ENCODE data around the gene MRPS6. TPM values are rescaled to one million over a fixed set of nuclear protein-coding genes. Genes with fewer than 3 reads are reported as not detected.

The MRPS6 gene
- total RNA-seq, 4 donors from 2014 or later: 39.3 to 56.7 (median 45.8) TPM

DNA sequence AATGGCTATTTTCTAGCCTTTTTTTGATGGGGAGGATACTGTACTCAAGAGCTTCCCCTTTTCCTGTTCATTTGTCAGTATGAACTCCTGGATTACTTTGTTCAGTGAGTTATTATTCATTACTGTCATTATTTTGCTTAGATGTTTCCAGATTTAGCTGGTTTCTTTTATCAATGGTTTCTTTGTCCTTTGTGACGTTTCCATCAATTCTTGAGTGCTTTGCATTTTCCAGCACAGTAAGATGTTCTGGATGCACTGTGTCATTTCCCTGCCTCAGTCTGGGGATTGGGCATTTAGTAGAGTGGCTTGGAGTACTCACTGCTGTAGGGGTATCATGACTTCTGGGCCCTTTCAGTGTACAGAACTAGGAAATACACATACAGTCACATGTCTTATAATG is 34.2 kb downstream of the MRPS6 start:
- Histone ChIP-seq H3K4me3 (no peak overlapping the region), H3K27me3 (no peaks in the 10 kb centered on the region), H3K4me1 (no peaks in the 10 kb centered on the region), H3K27ac (no peak overlapping the region), H3K9me3 (no peaks in the 10 kb centered on the region), H3K36me3 (no peaks in the 10 kb centered on the region)
- DNase-seq (ENCODE audit: low spot score in 2 of 2): no peak
- TF ChIP-seq, protein P1, sequence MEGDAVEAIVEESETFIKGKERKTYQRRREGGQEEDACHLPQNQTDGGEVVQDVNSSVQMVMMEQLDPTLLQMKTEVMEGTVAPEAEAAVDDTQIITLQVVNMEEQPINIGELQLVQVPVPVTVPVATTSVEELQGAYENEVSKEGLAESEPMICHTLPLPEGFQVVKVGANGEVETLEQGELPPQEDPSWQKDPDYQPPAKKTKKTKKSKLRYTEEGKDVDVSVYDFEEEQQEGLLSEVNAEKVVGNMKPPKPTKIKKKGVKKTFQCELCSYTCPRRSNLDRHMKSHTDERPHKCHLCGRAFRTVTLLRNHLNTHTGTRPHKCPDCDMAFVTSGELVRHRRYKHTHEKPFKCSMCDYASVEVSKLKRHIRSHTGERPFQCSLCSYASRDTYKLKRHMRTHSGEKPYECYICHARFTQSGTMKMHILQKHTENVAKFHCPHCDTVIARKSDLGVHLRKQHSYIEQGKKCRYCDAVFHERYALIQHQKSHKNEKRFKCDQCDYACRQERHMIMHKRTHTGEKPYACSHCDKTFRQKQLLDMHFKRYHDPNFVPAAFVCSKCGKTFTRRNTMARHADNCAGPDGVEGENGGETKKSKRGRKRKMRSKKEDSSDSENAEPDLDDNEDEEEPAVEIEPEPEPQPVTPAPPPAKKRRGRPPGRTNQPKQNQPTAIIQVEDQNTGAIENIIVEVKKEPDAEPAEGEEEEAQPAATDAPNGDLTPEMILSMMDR (IDR thresholded peaks at IDR 0.05): no peak
- 80% methylated on average over 1 of the region's 1 CpG for WGBS

DNA sequence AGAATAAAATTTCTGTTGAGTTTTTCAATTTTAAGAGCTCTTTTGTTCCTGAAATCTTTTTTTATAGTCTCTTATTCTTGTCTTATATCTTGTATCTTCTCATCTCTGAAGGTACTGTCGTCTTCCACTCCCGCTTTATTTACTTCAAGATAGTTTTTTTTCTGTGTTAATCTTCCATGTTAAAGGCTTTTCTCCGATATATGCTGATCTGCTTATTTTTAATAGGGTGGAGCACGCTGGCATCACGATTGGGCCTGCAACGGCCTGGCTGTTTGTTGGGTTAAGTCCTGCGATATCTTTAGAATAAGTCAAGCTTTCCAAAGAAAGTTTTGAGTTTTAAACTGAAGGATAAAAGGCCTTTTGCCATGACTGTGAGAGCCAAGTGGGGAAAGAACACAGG is 35.7 kb downstream of the MRPS6 start:
- H3K4me1 ChIP-seq: peaks cover 4% of the 10 kb centered on the region
- WGBS: 79% methylated on average over 7 of the region's 7 CpGs

DNA sequence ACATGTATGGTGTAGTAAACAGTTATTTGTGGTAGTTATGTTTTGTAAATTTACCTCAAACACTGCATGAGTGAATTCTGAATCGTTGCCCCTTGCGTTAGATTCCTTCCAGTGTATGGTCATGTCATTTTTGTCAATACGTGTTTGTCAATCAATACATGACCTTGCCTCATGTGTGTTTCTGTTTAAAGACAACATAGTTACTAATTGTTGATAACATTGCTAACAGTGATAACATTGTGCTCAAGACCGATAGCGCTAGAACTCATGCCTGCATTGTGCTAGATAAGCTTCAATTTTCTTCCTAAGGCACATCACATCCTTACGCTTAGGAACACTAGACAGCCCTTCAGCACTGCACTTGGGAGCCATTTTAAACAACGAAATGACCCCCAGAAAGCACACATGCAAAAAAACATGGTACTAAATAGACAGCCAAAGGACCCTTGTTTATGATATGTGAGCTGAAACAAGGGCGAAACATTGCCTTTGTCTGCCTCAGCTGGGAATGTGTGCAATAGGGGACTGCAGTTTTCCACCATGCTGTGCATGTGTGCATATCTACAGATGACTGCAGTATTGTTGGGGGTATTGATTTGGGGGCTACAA is 37.3 kb downstream of the MRPS6 start:
- no peak for TF ChIP-seq EP300 (IDR thresholded peaks at IDR 0.05)
- no peak for TF ChIP-seq POLR2A (IDR thresholded peaks at IDR 0.05)
- no peak for TF ChIP-seq POLR2AphosphoS5 (IDR thresholded peaks at IDR 0.05)
- TF ChIP-seq, protein P1 (IDR thresholded peaks at IDR 0.05): no peak
- no peaks in the 10 kb centered on the region for H3K36me3 ChIP-seq
- WGBS: 98% methylated on average over 8 of the region's 8 CpGs
- no peaks in the 10 kb centered on the region for H3K27me3 ChIP-seq
- H3K9me3 ChIP-seq: no peaks in the 10 kb centered on the region
- H3K27ac ChIP-seq: no peak overlapping the region
- DNase-seq (ENCODE audit: low spot score in 2 of 2): no peak
- peaks cover 4% of the 10 kb centered on the region for H3K4me1 ChIP-seq
- H3K4me3 ChIP-seq: no peak overlapping the region

More for the DNA sequence above, 35.7 kb downstream of the MRPS6 start:
- H3K4me3 ChIP-seq: no peak overlapping the region
- no peaks in the 10 kb centered on the region for H3K27me3 ChIP-seq
- no peak for DNase-seq (ENCODE audit: low spot score in 2 of 2)
- no peak overlapping the region for H3K27ac ChIP-seq
- no peaks in the 10 kb centered on the region for H3K9me3 ChIP-seq
- no peaks in the 10 kb centered on the region for H3K36me3 ChIP-seq
- TF ChIP-seq POLR2AphosphoS5 (IDR thresholded peaks at IDR 0.05) (no peak), EP300 (IDR thresholded peaks at IDR 0.05) (no peak), POLR2A (IDR thresholded peaks at IDR 0.05) (no peak)
- TF ChIP-seq, protein P1 (IDR thresholded peaks at IDR 0.05): no peak

DNA sequence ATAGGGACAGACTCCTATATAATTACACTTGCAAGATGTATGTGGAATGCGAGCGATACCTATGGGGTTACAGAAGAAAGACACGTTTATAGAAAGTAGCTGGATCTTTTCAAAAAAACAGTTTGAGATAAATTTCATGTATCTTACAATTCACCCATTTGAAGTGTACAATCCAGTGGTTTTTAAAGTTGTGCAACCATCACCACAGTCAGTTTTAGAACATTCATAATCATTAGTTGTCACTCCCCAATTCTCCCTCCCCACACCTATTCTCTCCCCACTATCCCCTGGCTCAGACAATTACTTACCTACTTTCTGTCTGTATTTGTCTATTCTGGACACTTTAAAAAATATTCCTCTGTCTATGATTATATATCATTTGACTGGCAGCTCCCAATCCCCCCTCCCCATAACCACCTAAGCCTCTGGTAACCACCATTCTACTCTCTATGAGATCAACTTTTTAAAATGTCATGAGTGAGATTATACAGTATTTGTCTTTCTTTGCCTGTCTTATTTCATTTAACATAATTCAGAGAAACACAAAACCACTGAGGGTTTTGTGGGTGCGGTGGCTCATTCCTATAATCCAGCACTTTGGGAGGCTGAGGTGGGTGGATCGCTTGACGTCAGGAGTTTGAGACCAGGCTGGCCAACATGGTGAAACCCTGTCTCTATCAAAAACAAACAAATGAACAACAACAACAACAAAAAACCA is 39.1 kb downstream of the MRPS6 start:
- no peaks in the 10 kb centered on the region for H3K9me3 ChIP-seq
- H3K27ac ChIP-seq: no peak overlapping the region
- DNase-seq (ENCODE audit: low spot score in 2 of 2): no peak
- H3K36me3 ChIP-seq: no peaks in the 10 kb centered on the region
- H3K4me1 ChIP-seq: peaks cover 4% of the 10 kb centered on the region
- H3K27me3 ChIP-seq: no peaks in the 10 kb centered on the region
- 93% methylated on average over 6 of the region's 6 CpGs for WGBS
- TF ChIP-seq POLR2AphosphoS5 (IDR thresholded peaks at IDR 0.05): no peak
- no peak for TF ChIP-seq POLR2A (IDR thresholded peaks at IDR 0.05)
- TF ChIP-seq EP300 (IDR thresholded peaks at IDR 0.05): no peak
- TF ChIP-seq, protein P1 (IDR thresholded peaks at IDR 0.05): no peak
- no peak overlapping the region for H3K4me3 ChIP-seq

DNA sequence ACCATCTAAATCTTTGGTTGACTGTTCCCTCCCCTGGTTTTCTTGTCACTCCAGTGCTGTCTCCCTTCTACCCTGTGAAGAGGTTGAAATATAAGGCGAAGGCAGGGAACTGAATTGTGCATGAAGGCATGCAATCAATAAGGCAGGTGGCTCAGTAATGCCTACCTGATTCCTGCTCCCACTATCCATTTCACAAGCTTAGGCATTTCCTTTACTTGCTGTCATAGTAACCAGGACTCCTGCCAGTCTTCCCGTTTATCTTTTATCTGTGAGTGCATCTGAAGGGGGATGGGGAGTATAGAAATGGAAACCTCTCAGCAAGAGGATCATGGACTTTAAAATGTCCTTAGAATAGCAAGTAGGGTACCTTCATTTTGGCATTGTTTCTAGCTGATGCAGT is 40.5 kb downstream of the MRPS6 start:
- WGBS: 42% methylated on average over 2 of the region's 2 CpGs
- no peaks in the 10 kb centered on the region for H3K27me3 ChIP-seq
- no peaks in the 10 kb centered on the region for H3K36me3 ChIP-seq
- H3K27ac ChIP-seq: no peak overlapping the region
- H3K4me1 ChIP-seq: peaks cover 6% of the 10 kb centered on the region
- H3K9me3 ChIP-seq: no peaks in the 10 kb centered on the region
- H3K4me3 ChIP-seq: no peak overlapping the region
- TF ChIP-seq, protein P1 (IDR thresholded peaks at IDR 0.05): no peak
- no peak for TF ChIP-seq POLR2AphosphoS5 (IDR thresholded peaks at IDR 0.05)
- TF ChIP-seq POLR2A (IDR thresholded peaks at IDR 0.05): no peak
- no peak for TF ChIP-seq EP300 (IDR thresholded peaks at IDR 0.05)
- no peak for DNase-seq (ENCODE audit: low spot score in 2 of 2)

Data from suprapubic skin (tissue), 4 donors.